Activated naive CD4-positive, alpha-beta T cell treated with anti-CD3 and anti-CD28 coated beads, Interleukin-2, amount 50 U/mL, for 72 hours (primary cell): ENCODE results near the gene ADCY6. TPM values are rescaled to one million over a fixed set of nuclear protein-coding genes. Genes with fewer than 3 reads are reported as not detected.

Experiments
- ATAC-seq, 2 donors: fragments of 150-1000 bp; cut with Tn5 transposase; 2 replicates each; pipeline ENCODE4 v1.10.0; 2021; ENCODE audit warnings: mild to moderate bottlenecking in 2 of 2, moderate library complexity in 2 of 2
- DNase-seq, 2 donors: peaks; one replicate each; pipeline ENCODE4 v3.0.0; 2021 to 2022; ENCODE audit warnings: low spot score in 2 of 2
- H3K27ac Mint-ChIP-seq, 2 donors: one replicate each; pipeline ENCODE4 v1.8.0; 2022; ENCODE audit warnings: mild to moderate bottlenecking in 2 of 2, mixed read lengths in 2 of 2
- H3K36me3 Mint-ChIP-seq, 2 donors: one replicate each; pipeline ENCODE4 v1.8.0; 2022; ENCODE audit warnings: mixed read lengths in 2 of 2
- H3K9me3 Mint-ChIP-seq, 2 donors: one replicate each; pipeline ENCODE4 v1.8.0; 2022; ENCODE audit warnings: mixed read lengths in 2 of 2
- total RNA-seq, 2 donors: library from RNA; stranded (reverse); gene quantifications; one replicate each; pipeline ENCODE4 v1.2.3, GENCODE V29; 2022

ADCY6 gene
- total RNA-seq, 2 donors from 2014 or later = 0.23 to 0.41 TPM

DNA sequence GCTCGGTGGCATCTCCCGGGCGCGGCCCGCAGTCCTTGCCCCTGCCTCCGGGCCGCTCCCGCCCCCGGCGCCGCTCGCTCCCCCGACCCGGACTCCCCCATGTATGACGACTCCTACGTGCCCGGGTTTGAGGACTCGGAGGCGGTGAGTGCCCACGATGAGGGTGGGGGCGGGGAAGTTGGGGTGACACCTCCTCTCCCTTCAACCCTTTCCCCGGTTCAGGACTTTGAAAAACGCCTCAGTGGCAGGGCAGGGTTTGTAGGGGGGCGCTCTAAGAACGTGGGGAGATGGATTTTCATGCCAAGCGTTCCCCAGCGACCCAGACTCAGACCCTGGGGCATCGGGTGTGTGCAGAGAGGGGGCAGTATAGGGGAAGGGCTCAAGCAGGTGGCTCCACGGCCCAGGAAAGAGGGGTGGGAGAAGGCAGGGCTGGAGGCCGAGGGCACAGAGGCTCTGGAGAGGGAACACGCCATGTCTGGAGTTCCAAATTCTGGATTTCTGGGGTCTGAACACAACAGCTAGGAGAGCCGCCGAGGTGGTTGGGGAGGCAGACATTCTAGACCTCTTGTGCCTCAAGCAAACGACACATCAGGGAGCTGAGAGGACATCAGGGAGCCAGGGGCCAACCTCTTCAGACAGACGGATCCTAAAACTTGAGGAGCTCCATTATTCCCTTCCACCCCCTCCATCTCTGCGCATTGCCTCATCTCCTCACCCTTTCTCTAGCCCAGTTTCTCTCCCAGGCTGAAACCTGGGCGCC lies 30.1 kb upstream of the ADCY6 start:
- Mint-ChIP-seq H3K36me3 (no peaks in the 10 kb centered on the region), H3K9me3 (no peaks in the 10 kb centered on the region), H3K27ac (no peak overlapping the region)
- no peak for DNase-seq
- ATAC-seq = no peak

DNA sequence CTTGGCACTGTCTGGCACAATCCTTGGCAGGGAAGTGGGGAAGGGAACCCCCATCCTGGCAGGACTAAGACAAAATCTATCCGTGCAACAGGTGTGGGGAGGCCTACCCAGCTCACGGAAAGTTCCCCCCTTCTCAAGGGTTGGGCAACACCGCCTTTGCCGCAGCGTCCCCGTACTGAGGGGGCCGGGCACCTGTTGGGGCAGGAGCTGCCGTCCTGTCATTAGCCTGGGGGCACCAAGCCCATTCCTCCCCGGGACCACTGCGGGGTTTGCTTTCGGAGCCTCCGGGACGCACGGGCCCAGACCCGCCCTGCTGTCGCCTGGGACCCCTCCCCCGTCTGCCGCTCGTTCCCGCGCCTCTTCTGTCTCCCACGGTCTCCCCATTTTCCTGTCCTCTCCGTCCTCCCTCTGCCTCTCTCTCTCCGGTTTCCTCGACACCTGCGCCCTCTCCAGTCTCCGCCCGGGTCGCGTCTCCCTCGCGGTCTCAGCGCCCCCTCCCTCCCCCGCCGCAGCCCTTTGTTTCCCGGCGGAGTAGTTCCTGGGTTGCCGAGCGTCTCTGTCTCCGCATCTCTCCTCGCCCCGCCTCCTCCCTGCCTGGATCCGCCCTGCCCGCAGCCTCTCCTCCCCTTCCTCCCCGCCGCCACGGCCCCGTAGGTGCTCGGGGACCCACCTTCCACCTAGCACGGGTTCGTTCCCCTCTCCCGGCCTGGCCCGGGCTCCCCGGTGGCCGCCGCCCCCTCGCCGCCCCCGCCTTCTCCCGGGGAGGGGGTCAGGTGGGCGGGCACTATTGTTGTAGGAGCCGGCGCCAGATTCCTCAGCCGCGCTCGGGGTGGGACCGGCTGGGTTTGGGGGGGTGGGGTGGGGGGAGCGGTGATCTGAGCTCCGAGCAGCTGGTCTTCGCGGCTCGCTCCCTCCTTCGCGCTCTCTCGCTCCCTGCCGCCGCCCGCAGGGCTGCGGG lies 29.3 kb upstream of the ADCY6 start, which contains the start of gene CACNB3:
Gene CACNB3 (plus strand): TSS at position 624 of the 958 bp plus-strand sequence. CDS start 434 bp downstream, outside the sequence.
- Mint-ChIP-seq H3K27ac (no peak within 1 kb of the TSS), H3K9me3 (no peaks in the 10 kb centered on the region), H3K36me3 (no peaks in the 10 kb centered on the region)
- peak; percentile 76 to 77 for DNase-seq
- ATAC-seq = peak; percentile 59 to 70

DNA sequence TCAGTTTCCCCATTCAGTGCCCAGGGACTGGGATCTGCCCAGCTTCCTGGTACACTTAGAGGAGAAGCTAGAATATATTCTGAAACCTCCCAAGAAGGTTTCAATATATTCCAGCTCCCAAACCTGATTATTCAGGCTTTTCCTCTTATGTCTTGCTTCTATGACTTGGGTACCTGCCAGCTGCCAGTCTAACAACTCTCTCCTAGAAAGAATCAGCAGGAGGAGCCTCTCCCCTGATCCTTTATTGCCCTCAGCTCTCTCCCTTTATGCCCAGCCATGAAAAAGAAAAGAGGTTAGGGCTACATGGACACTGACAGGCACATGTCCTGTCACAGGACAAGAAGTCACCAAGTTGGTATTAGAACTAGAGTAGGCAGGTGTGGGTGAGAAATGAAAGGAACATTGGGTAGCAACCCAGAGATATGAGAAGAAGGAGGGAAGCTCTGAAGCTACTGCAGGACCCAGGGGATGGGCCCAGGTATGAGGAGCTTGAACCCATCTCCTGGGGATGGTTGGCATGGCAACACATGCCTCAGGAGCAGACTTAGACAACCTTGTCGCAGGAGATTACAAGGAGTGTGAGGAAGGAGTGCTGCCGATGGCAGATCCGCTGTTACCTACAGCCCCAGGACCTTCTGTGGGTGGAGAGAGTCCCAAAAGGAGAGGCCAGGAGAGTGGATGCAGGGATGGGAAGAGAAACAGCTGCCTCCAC lies 27.4 kb upstream of the ADCY6 start:
- no peaks in the 10 kb centered on the region for H3K36me3 Mint-ChIP-seq
- ATAC-seq (no peak), DNase-seq (no peak)
- H3K9me3 Mint-ChIP-seq = no peaks in the 10 kb centered on the region
- H3K27ac Mint-ChIP-seq = no peak overlapping the region

DNA sequence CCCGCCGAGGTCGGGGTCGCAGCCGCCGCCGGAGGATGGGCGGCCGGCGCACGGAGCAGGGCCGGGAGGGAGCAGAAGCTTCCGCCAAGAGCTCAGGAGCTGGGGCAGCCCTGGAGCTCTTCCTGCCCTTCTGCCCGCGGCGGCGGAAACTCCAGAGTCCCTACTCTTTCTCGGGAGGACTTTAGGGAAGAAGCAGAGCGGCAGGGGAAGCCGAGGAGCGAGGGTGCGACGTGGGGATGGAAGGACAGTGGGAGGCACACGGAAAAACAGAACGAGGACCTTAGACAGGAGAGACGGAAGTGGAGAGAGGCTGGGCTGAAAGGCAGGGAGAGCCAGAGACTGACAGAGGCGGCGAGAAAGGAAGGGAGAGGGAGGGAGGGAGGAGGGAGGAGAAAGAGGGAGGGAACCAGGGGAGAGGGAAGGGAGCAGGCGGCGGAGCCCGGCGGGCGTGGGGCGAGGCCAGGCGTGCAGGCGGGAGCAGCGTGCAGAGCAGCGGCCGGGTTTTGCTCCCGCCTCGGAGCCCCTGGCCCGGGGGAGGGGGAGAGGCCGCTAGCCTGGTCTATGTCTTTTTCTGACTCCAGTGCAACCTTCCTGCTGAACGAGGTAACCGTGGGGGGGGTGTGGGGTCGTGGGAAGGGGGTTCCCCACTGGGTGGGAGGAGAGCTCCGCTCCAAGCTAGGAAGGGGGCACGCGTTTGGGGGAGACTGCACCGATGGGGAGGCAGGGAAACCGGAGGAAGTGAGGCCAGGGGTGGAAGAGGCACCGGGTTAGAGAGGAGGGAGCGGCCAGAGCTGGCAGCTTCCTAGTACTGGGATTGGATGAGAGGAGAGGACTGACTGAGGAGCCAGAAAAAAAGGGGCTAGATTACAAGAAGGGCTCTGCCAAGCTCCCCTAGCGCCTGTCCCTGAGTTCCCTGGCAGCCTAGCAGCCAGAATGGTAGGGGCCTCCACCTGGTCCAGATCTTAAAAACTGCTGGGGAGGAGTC lies 26.5 kb upstream of the ADCY6 start:
- H3K36me3 Mint-ChIP-seq = no peaks in the 10 kb centered on the region
- H3K27ac Mint-ChIP-seq = peak overlapping the region; percentile 51 to 75
- no peaks in the 10 kb centered on the region for H3K9me3 Mint-ChIP-seq
- DNase-seq (peak; percentile 30 to 60), ATAC-seq (peak; percentile 48 to 63)

DNA sequence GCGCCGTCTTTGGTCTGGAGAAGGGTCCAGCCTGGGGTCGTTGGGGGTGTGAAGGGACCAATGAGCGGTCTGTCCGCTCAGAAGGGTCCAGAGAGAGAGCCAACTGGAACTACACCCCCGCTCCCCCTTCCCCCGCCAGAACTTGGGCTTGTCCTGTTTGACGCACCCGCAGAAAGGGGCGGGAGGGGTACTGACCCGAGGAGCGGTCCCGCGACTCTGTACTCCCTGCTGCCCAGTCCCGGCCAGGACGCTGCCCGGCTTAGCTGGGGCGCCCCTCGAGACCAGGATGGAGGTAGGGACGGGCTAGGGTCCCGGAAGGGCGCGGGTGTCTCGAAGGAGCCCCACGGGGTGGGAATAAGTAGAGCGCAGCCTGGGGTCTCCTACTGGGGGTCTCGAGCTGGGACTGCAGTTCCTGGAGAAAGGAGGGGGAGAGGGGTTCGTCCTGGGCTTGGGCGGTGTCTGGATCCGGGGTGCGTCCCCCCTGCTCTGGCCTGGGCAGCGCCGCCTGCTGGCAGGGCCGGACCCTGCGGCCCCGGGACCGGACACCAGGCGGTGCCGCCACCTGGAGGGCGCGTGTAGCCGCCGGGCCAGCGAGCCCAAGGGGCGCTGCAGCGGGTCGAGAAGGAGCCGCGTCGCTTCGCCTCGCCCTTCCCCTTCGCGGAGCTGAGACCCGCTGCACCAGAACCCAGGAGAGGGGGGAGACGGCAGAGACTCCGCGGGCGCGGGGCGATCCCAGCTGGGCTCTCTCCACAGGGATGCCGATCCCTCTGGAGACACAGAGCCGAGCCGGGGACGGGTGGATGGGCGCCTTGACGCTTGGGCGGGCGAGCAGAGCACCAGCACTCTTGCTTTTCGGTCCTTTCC lies 25.6 kb upstream of the ADCY6 start:
- peak; percentile 86 to 94 for DNase-seq
- no peaks in the 10 kb centered on the region for H3K9me3 Mint-ChIP-seq
- H3K27ac Mint-ChIP-seq = peak overlapping the region; percentile 50 to 75
- ATAC-seq = peak; percentile 81
- H3K36me3 Mint-ChIP-seq = no peaks in the 10 kb centered on the region

DNA sequence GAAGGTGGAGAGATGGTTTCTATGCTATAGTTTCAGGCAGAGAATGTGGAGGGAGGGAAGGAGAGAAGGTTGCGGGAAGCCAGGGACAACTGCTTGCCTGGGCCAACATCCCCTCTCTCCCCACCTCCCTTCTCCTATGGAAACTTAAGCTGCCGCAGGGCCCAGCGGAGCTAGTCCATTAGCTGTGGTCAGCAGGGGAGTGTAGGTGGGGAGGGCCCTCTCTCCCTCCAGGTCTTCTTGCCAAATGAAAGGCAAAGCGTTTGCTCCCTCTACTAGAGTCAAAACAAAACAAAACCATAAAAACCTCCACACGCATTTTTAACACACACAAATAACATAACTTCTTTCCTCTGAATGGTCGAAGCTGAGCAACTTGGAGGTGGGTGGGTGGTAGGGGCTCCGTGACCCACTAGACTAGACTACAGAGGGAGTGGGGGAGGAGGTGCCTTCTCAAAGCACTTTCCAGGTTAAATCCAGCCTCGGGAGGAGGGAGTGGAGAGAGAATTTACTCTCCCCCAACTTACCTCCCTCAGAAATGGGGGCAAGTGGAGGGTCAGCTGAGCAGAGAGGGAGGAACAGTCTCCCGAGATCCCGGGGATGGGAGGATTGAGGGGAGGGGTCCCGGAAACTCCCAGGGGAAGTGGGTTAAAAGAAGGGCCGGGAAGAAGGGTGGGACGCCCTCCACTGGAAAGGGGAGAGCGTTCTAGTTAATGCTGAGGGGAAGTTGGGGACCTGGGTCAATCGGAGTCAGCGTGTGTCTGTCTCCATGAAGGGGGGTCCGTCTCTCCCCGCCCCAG lies 24.8 kb upstream of the ADCY6 start:
- Mint-ChIP-seq H3K27ac (peak overlapping the region in 1 of 2 donors; percentile 75), H3K36me3 (no peaks in the 10 kb centered on the region), H3K9me3 (no peaks in the 10 kb centered on the region)
- ATAC-seq (no peak), DNase-seq (no peak)

DNA sequence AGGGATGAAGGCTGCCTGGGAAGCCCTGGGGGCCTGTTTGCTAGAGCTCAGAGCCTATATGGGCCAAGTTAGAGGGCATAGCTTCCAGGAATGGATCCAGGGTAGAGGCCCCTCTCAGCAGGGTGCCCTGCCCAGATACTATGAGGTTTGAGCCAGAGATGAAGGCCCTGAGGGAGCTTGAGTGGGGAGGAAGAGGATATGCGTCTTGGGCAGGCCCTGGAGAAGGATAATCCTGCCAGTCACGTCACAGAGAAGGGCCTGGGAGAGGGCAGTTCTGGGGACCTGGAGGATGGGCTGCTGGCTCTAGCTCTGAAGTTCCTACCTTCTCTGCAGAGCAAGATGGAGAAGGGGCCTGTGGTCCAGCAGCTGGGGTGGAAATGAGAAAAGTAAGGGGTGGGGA lies 23.5 kb upstream of the ADCY6 start:
- H3K9me3 Mint-ChIP-seq = no peaks in the 10 kb centered on the region
- H3K27ac Mint-ChIP-seq = no peak overlapping the region
- DNase-seq = no peak
- no peak for ATAC-seq
- no peaks in the 10 kb centered on the region for H3K36me3 Mint-ChIP-seq

DNA sequence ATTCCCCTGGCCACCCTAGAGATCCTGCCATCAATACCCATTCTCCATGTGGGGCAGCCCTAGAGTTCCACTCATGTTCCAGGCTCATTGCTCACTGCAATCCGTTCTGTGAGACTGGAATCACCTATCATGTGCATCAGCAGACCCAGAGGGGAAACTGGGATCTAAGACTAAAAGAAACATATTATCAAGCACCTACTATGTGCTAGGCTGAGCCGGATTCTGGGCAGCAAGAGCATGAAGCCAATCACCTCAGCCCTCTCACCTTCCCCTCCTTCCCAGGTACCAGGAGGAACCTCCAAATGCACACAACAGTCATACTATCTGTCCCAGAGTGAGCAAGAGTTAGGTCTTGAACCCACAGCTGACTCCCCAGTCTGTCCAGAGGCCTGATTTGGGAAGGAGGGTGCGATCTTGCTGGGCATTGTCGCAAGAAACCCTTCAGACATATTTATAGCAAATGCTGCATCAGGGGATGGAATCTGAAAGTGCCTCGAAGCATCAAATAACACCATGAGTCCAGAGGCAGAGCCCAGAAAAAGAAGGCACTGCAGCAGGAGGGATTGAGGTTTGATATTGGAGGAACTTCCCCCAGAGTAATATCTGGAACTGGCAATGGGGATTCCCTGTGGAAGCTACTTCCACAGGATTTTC lies 22.7 kb upstream of the ADCY6 start:
- DNase-seq (no peak), ATAC-seq (no peak)
- Mint-ChIP-seq H3K36me3 (no peaks in the 10 kb centered on the region), H3K27ac (no peak overlapping the region), H3K9me3 (no peaks in the 10 kb centered on the region)

DNA sequence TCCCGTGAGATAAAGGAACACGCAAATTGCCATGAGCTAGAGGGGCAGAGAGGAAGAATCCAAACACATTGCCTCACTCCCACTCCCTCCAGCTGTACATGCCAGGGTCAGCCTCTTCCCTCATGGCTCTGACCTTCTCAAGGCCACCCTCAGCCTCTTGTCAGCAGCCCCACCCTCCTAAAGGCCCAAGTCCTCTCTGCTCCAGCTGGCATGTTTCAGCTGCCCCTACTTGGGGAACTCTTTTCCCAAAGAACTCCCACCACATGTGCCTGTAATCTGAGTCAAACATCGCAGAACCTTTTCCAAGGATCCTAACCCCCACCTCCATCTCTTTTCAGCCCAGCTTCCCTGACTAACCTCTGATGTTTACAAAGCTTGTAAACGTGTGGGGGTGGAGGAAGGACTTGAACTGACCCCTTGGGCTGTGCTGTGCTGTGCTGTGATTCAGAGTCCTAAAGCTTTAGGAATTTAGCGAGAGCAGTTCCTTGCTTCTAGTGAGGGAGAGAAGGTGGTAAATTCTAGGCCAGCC lies 22.1 kb upstream of the ADCY6 start:
- Mint-ChIP-seq H3K36me3 (no peaks in the 10 kb centered on the region), H3K27ac (no peak overlapping the region), H3K9me3 (no peaks in the 10 kb centered on the region)
- ATAC-seq = no peak
- DNase-seq = no peak

DNA sequence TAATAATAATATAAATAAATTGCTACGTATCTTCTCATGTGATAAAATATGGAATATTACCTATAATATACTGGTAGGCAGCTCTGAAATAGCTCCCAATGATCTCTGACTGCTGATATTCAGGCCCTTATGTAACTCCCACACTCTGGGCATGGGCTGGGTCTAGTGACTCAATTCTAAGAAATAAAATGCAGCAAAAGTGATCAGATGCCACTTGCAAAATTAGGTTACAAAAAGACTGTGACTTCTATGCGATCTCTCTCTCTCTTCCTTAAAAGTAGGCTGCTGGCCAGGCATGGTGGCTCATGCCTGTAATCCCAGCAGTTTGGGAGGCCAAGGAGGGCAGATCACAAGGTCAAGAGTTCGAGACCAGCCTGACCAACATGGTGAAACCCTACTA lies 19.1 kb upstream of the ADCY6 start:
- no peaks in the 10 kb centered on the region for H3K36me3 Mint-ChIP-seq
- ATAC-seq (no peak), DNase-seq (no peak)
- H3K27ac Mint-ChIP-seq = no peak overlapping the region
- H3K9me3 Mint-ChIP-seq = no peaks in the 10 kb centered on the region

DNA sequence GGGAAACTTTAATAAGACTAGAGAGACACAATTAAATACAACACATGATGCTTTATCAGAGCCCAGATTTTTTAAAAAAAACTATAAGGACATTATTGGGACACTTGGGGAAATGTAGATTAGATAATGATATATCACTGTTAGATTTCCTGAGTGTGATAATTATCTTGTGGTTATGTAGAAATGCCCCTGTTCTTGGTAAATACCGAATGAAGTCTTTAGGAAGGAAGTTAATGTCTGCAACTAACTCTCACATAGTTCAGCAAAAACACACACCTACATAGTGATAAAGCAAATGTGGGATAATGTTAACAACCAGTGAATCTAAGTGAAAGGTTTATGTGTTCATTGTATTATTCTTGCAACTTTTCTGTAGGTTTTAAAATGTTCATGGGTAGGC lies 14.8 kb upstream of the ADCY6 start:
- no peak for DNase-seq
- Mint-ChIP-seq H3K36me3 (no peaks in the 10 kb centered on the region), H3K27ac (no peak overlapping the region), H3K9me3 (no peaks in the 10 kb centered on the region)
- ATAC-seq = no peak

DNA sequence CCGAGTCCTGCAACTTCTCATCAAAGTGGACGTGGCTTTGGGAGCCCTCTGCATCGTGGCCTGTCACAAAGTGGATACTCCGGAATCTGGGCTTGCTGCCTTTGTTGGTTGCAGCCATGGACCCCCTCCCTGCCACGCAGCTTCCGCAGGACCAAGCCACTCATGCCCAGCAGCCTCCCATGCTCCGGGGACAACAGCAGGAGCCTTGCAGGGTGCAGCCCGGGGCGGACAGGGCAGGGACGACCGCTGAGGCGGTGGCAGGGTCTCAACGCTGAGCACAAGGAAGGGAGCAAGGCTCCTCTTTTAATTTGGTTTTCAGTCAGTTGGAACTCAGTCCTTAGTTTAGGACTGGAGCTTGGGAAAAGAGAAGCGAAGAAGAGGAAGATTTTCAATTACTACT lies 12.1 kb upstream of the ADCY6 start:
- Mint-ChIP-seq H3K9me3 (no peaks in the 10 kb centered on the region), H3K27ac (no peak overlapping the region), H3K36me3 (no peaks in the 10 kb centered on the region)
- no peak for ATAC-seq
- no peak for DNase-seq

DNA sequence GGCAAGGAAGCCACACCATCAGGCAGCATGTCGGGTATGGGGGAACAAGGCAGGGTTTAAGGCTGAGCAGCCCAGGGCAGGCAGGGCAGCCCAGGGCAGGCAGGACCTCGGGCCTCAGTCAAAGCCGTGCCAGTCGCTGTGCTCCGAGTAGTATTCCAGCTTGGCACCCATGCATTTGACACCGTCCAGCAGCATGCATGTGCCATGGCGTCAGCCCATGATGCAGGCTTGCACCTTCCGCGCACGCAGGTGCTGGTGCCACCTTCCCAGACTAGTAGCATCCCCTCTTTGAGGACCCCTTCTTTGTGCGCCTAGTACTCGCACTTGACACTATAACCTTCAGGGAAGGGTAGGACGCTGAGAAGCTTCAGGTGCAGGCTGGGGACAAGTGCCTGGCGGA lies 11.6 kb upstream of the ADCY6 start:
- Mint-ChIP-seq H3K36me3 (no peaks in the 10 kb centered on the region), H3K9me3 (no peaks in the 10 kb centered on the region), H3K27ac (no peak overlapping the region)
- DNase-seq (no peak), ATAC-seq (no peak)

DNA sequence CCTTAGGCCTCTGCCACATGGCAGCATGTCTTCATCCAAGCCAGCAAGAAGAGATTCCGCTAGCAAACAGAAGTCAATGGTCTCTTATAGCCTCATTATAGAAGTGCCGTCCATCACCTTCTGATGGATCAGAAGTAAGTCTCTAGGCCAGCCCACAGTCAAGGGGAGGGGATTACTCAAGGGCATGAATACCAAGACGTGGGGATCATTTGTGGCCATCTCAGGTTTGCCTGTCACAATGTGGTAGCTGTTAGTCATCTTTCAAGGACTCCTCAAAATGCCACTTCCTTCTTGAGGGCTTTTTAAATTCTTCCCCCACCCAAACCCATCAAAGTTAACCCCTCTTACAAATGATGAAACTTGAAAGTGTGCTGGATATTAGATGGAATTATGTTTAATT lies 8.1 kb upstream of the ADCY6 start:
- Mint-ChIP-seq H3K27ac (no peak overlapping the region), H3K9me3 (no peaks in the 10 kb centered on the region), H3K36me3 (no peaks in the 10 kb centered on the region)
- DNase-seq (no peak), ATAC-seq (peak; percentile 83 to 88)
